OCI-LY1 (cell line): ENCODE data around the gene MEIG1.

ENCODE experiments used
- CTCF ChIP-seq: fragments of 200-600 bp; sonication (generic), shearing (Covaris generic); IDR thresholded peaks from 2 replicates; pipeline ENCODE4 v1.5.1; 2017; ENCODE audit warnings: mild to moderate bottlenecking, antibody characterized with exemption, low read length, moderate library complexity, mixed read lengths
- EZH2 ChIP-seq: fragments of 200-600 bp; sonication (generic), shearing (Covaris generic); IDR thresholded peaks from 2 replicates; pipeline ENCODE4 v1.8.0; 2017; ENCODE audit warnings: borderline replicate concordance, mixed run types, mild to moderate bottlenecking, antibody characterized with exemption, low read length, moderate library complexity, mixed read lengths

- TF ChIP-seq CTCF (no peak), EZH2 (no peak)
Measured at GRCh38 chr10:14926722-14927416, 32.3 kb upstream of the MEIG1 start.
